HepG2 (cell line): ENCODE results near the gene TPM2. TPM values are rescaled to one million over a fixed set of nuclear protein-coding genes. Genes with fewer than 3 reads are reported as not detected.

ENCODE experiments used
- ATAC-seq: fragments of 200-7000 bp; cut with Tn5 transposase; 3 replicates; pipeline ENCODE4 v1.9.1; 2020; ENCODE audit warnings: mild to moderate bottlenecking, moderate library complexity
- BruUV-seq: library from RNA; stranded (reverse); fragments of 400-500 nt; replicated peaks from 2 replicates; lab custom pipeline; 2021; lab: Mats Ljungman, UMichigan
- CTCF ChIA-PET: fragments of 300-600 bp; formaldehyde crosslinking; extraction: SDS; loops from one replicate; lab custom pipeline; 2021; ENCODE audit warnings: low total read pairs, inconsistent platforms, low intra/inter-chr PET ratio; lab: Yijun Ruan, JAX
- POLR2A ChIA-PET: fragments of 350-600 bp; sonication (Branson Sonifier 250); formaldehyde crosslinking; loops from one replicate; lab custom pipeline; 2020; ENCODE audit warnings: antibody characterized with exemption, inconsistent platforms; lab: Yijun Ruan, JAX
- DNase-seq: peaks from one replicate; pipeline ENCODE4 v3.0.0-alpha.2; 2015; ENCODE audit warnings: low spot score
- FAIRE-seq: peaks from 3 replicates; lab custom pipeline; 2011; peaks lifted over from hg19 to GRCh38; lab: Jason Lieb, UNC
- H2AFZ ChIP-seq: one replicate; pipeline ENCODE4 v1.6.1; 2011; ENCODE audit warnings: low read length, inconsistent platforms
- H3K27ac ChIP-seq: fragments of 300-600 bp; 3 replicates; pipeline ENCODE4 v1.8.0; 2011; ENCODE audit warnings: mixed run types, mild to moderate bottlenecking, mixed read lengths, low read length, inconsistent platforms; ENCODE audit not compliant: insufficient read depth; ENCODE audit errors: extremely low read length
- H3K27me3 ChIP-seq, 2 experiments: fragments of 200-600 bp in 1 of 2; 2 replicates in 1 of 2; 3 replicates in 1 of 2; pipeline versions ENCODE4 v1.6.0 to v1.8.0; 2011; ENCODE audit warnings: low read length in 2 of 2, mild to moderate bottlenecking in 2 of 2, moderate library complexity in 2 of 2, inconsistent platforms in 1 of 2; ENCODE audit not compliant: insufficient read depth in 2 of 2, control insufficient read depth in 1 of 2
- H3K36me3 ChIP-seq, 2 experiments: fragments of 200-600 bp in 1 of 2; replicated peaks in 1 of 2; 2 replicates in 1 of 2; 3 replicates in 1 of 2; pipeline versions ENCODE4 v1.5.1 to v1.8.0; 2011; ENCODE audit warnings: low read length in 2 of 2, inconsistent platforms in 1 of 2; ENCODE audit not compliant: insufficient read depth in 2 of 2, control insufficient read depth in 1 of 2
- H3K4me1 ChIP-seq: 2 replicates; pipeline ENCODE4 v1.5.1; 2012; ENCODE audit warnings: low read length, inconsistent platforms; ENCODE audit not compliant: insufficient read depth
- H3K4me2 ChIP-seq: 2 replicates; pipeline ENCODE4 v1.6.0; 2011; ENCODE audit warnings: low read depth, low read length, inconsistent platforms
- H3K4me3 ChIP-seq, 3 experiments: fragments of 200-600 bp in 1 of 3; sonication (generic), shearing (Covaris generic) in 1 of 3; replicated peaks in 1 of 3; 2 replicates each; pipeline ENCODE4 v1.5.1; 2011 to 2016; ENCODE audit warnings: low read length in 3 of 3, inconsistent platforms in 2 of 3, low read depth in 2 of 3, mild to moderate bottlenecking in 2 of 3, control low read depth in 1 of 3, mixed read lengths in 1 of 3; ENCODE audit not compliant: insufficient read depth in 1 of 3
- H3K79me2 ChIP-seq: one replicate; pipeline ENCODE4 v1.6.1; 2011; ENCODE audit warnings: low read length, inconsistent platforms; ENCODE audit not compliant: insufficient read depth
- H3K9ac ChIP-seq: 2 replicates; pipeline ENCODE4 v1.6.0; 2011; ENCODE audit warnings: mild to moderate bottlenecking, low read depth, low read length, inconsistent platforms; ENCODE audit not compliant: insufficient read depth
- H3K9me3 ChIP-seq: 2 replicates; pipeline ENCODE4 v1.5.1; 2012; ENCODE audit warnings: mild to moderate bottlenecking, low read length
- H4K20me1 ChIP-seq: 2 replicates; pipeline ENCODE4 v1.6.0; 2011; ENCODE audit warnings: inconsistent platforms, mild to moderate bottlenecking, low read length, moderate library complexity; ENCODE audit not compliant: insufficient read depth
- BHLHE40 ChIP-seq: IDR thresholded peaks from 2 replicates; pipeline ENCODE4 v1.6.1; 2011; ENCODE audit warnings: low read length, improper control_type of control experiment
- CBX2 ChIP-seq, 2 experiments: fragments of 200-600 bp in 1 of 2; sonication (generic); formaldehyde crosslinking in 1 of 2; IDR thresholded peaks; 2 replicates each; pipeline versions ENCODE4 v1.7.0 to v1.8.1; 2018 to 2022; ENCODE audit warnings: low read depth in 2 of 2, low read length in 1 of 2, mild to moderate bottlenecking in 1 of 2, missing genetic modification reagents in 1 of 2
- CHD2 ChIP-seq: IDR thresholded peaks from 2 replicates; pipeline ENCODE4 v1.6.1; 2011; ENCODE audit warnings: low read depth, low read length, improper control_type of control experiment
- JUNB ChIP-seq: sonication (generic); formaldehyde crosslinking; IDR thresholded peaks from 2 replicates; pipeline ENCODE4 v1.8.0; 2022; ENCODE audit warnings: missing genetic modification reagents, mild to moderate bottlenecking, borderline replicate concordance
- POLR2A ChIP-seq, 2 experiments: IDR thresholded peaks; 2 replicates each; pipeline ENCODE4 v1.6.1; 2011; ENCODE audit warnings: low read depth in 2 of 2, low read length in 2 of 2, mild to moderate bottlenecking in 1 of 2, moderate library complexity in 1 of 2; ENCODE audit not compliant: insufficient read depth in 1 of 2
- POLR2AphosphoS2 ChIP-seq: IDR thresholded peaks from 2 replicates; pipeline ENCODE4 v1.6.1; 2011; ENCODE audit warnings: low read depth, low read length, improper control_type of control experiment
- SMAD9 ChIP-seq: sonication (generic); formaldehyde crosslinking; IDR thresholded peaks from 2 replicates; pipeline ENCODE4 v1.5.1; 2020; ENCODE audit warnings: mild to moderate bottlenecking, missing genetic modification reagents
- THYN1 ChIP-seq: sonication (generic); formaldehyde crosslinking; IDR thresholded peaks from 2 replicates; pipeline ENCODE4 v1.8.1; 2023; ENCODE audit warnings: low read depth, mild to moderate bottlenecking, moderate library complexity, missing genetic modification reagents, borderline replicate concordance
- ZFP36L2 ChIP-seq: sonication (generic); formaldehyde crosslinking; IDR thresholded peaks from 2 replicates; pipeline ENCODE4 v1.4.0; 2020; ENCODE audit warnings: missing genetic modification reagents
- ZNF260 ChIP-seq: sonication (generic); formaldehyde crosslinking; IDR thresholded peaks from 2 replicates; pipeline ENCODE4 v1.4.0; 2020; ENCODE audit warnings: missing genetic modification reagents, low read depth, mild to moderate bottlenecking, borderline replicate concordance
- ZNF619 ChIP-seq: sonication (generic); formaldehyde crosslinking; IDR thresholded peaks from 2 replicates; pipeline ENCODE4 v1.4.0; 2020; ENCODE audit warnings: mild to moderate bottlenecking, missing genetic modification reagents
- WGBS: methylation state at CpG from one replicate; pipeline ENCODE4 v1.1.6; 2017; ENCODE audit warnings: low lambda C conversion rate; 5-methylcytosine and 5-hydroxymethylcytosine counted together
- in situ Hi-C: cut with HindIII; loops from 2 replicates; pipeline ENCODE4 v1.10.0; 2017; ENCODE audit warnings: low pct_unique_long_range_greater_than_20kb; ENCODE audit not compliant: extremely low pct_ligation_motif_present
- intact Hi-C: fragments of 100-400 bp; cut with micrococcal nuclease; formaldehyde crosslinking; loops from one replicate; pipeline ENCODE4 v1.10.0; 2022; ENCODE audit not compliant: unreplicated experiment
- polyA plus RNA-seq, 8 experiments: library from polyadenylated mRNA; depleted of rRNA in 3 of 8; stranded (reverse) in 7 of 8; unstranded in 1 of 8; fragments of >200 nt; fragmentation: Illumina TruSeq in 4 of 8; extraction: Trizol in 4 of 8; gene quantifications; 2 replicates each; pipeline versions ENCODE4 v1.2.1 to v1.2.3, GENCODE V29; 2011 to 2016; ENCODE audit warnings: low read depth in 4 of 8, missing spikeins in 1 of 8, mixed read lengths in 1 of 8; ENCODE audit not compliant: insufficient read depth in 1 of 8
- total RNA-seq, 5 experiments: library from RNA; depleted of rRNA; stranded (reverse); fragments of >200 nt; fragmentation: Illumina TruSeq; extraction: Trizol; gene quantifications; 2 replicates each; pipeline ENCODE4 v1.2.3, GENCODE V29; 2016; ENCODE audit warnings: low read depth in 1 of 5
- TF ChIP-seq, protein P1 (sequence below): sonication (generic); formaldehyde crosslinking; IDR thresholded peaks from 2 replicates; pipeline ENCODE4 v1.8.1; 2023; ENCODE audit warnings: mild to moderate bottlenecking, missing genetic modification reagents
- TF ChIP-seq, protein P2 (sequence below): sonication (generic); formaldehyde crosslinking; IDR thresholded peaks from 2 replicates; pipeline ENCODE4 v1.4.0; 2020; ENCODE audit warnings: low read depth, mild to moderate bottlenecking, missing genetic modification reagents

Gene TPM2
- total and polyA plus RNA-seq, 2 of the 13 experiments (the other 11 are each of a cell fraction or from before 2014, with no cell fraction given), result 3.1 to 10.7 TPM

DNA sequence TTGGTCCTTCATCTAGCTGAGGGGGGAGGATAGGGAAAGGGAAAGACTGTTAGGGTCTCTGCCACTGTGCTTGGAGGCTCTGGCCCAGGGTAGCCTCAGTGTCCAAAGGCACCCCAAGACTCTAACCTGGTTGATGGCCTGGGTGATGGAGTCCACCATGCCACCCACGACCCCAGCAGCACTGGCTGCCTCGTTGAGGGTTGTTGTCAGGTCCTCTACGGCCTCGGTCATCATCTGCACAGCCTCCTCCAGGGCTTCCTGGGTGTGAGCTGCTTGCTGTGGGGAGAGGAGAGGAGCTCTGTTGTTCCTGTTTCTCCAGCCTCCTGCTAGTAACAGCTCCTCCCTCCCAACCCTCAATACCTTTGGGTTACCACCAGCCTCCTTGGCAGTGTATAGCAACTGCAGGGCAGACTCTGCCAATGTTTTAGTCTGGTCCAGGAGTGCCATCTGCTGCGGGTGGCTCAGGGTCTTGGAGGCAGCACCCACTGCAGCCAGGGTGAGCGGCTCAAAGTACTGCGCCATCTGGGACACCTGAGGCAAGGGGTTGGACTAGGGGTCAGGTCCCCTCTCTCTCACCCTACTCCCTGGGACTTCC is 16.2 kb upstream of the TPM2 start (continued):
- TF ChIP-seq ZFP36L2, result no peak
- TF ChIP-seq CHD2, result no peak
- no peak for TF ChIP-seq ZNF260

DNA sequence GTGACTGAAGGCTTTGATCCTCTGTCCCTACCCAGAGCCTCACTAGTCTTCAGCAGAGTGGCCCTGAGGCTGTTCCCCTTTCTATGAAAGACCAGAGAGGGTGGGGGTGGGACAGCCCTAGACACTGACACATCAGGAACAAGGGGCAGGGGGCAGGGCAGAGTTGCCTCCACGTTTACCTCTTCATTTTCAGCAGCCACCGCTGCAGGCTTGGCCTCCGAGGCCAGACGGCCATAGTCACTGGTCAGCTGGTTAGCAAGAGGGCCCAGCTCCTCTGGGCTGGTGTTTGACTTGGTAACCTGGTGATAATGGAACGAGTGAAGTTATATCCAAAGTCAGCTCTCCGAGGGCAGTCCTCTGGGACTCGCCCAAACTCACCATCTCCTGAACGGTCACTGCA is 15.6 kb upstream of the TPM2 start:
- H3K4me2 ChIP-seq, result no peak overlapping the region
- H3K4me1 ChIP-seq, result no peaks in the 10 kb centered on the region
- H3K36me3 ChIP-seq, result peaks cover 52 to 91% of the 10 kb centered on the region in 2 experiments
- ChIA-PET CTCF (no interaction called here), POLR2A (interaction anchor here (1.3 kb wide), 1 partner anchor 27 kb away, joined by 3 read pairs; the partner anchor contains the start of genes CREB3 and TLN1)
- no peak for TF ChIP-seq CBX2 (IDR thresholded peaks at IDR 0.05; ENCODE audit: low read depth, low read length)
- TF ChIP-seq CBX2 (CRISPR knock-in tag; IDR thresholded peaks at IDR 0.05; ENCODE audit: low read depth), result no peak
- TF ChIP-seq, protein P1, sequence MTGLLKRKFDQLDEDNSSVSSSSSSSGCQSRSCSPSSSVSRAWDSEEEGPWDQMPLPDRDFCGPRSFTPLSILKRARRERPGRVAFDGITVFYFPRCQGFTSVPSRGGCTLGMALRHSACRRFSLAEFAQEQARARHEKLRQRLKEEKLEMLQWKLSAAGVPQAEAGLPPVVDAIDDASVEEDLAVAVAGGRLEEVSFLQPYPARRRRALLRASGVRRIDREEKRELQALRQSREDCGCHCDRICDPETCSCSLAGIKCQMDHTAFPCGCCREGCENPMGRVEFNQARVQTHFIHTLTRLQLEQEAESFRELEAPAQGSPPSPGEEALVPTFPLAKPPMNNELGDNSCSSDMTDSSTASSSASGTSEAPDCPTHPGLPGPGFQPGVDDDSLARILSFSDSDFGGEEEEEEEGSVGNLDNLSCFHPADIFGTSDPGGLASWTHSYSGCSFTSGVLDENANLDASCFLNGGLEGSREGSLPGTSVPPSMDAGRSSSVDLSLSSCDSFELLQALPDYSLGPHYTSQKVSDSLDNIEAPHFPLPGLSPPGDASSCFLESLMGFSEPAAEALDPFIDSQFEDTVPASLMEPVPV, result no peak
- TF ChIP-seq SMAD9 (CRISPR knock-in tag), result no peak
- TF ChIP-seq THYN1 (CRISPR knock-in tag), result no peak
- no peak for TF ChIP-seq BHLHE40
- TF ChIP-seq JUNB (CRISPR knock-in tag), result no peak
- TF ChIP-seq ZNF619, result no peak
- TF ChIP-seq, protein P2, sequence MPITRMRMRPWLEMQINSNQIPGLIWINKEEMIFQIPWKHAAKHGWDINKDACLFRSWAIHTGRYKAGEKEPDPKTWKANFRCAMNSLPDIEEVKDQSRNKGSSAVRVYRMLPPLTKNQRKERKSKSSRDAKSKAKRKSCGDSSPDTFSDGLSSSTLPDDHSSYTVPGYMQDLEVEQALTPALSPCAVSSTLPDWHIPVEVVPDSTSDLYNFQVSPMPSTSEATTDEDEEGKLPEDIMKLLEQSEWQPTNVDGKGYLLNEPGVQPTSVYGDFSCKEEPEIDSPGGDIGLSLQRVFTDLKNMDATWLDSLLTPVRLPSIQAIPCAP, result no peak
- TF ChIP-seq POLR2AphosphoS2, result no peak
- no peak for TF ChIP-seq POLR2A (IDR thresholded peaks at IDR 0.05; ENCODE audit: insufficient read depth in 1 of 2, low read depth in 2 of 2, low read length in 2 of 2)
- no TSS peak for BruUV-seq
- H2AFZ ChIP-seq, result no peak overlapping the region
- H4K20me1 ChIP-seq, result no peaks in the 10 kb centered on the region
- intact Hi-C loops, result no loop called here
- no peak for DNase-seq
- no peak overlapping the region for H3K27ac ChIP-seq
- ATAC-seq, result no peak
- no peaks in the 10 kb centered on the region for H3K27me3 ChIP-seq
- 96% methylated on average over 8 of the region's 8 CpGs for WGBS
- in situ Hi-C loops, result no loop called here
- H3K9ac ChIP-seq, result no peak overlapping the region
- H3K79me2 ChIP-seq, result no peaks in the 10 kb centered on the region
- no peaks in the 10 kb centered on the region for H3K9me3 ChIP-seq
- no peak overlapping the region for H3K4me3 ChIP-seq
- no peak for FAIRE-seq
